Omental fat pad (tissue), 4 donors: Measurements from ENCODE around the gene ADAMTSL3. TPM values are rescaled to one million over a fixed set of nuclear protein-coding genes. Genes with fewer than 3 reads are reported as not detected.

ENCODE experiments used
- ATAC-seq: fragments of 150-250 bp; one replicate; pipeline ENCODE4 v1.9.1; 2016; ENCODE audit warnings: mild to moderate bottlenecking, moderate library complexity; ENCODE audit not compliant: low FRiP score
- DNase-seq: peaks from one replicate; pipeline ENCODE4 v3.0.0-alpha.2; 2019; ENCODE audit warnings: low spot score
- CTCF ChIP-seq, 3 donors: fragments of 450-650 bp; IDR thresholded peaks; one replicate each; pipeline ENCODE4 v1.5.1; 2016 to 2017; ENCODE audit warnings: antibody characterized with exemption in 3 of 3, mild to moderate bottlenecking in 3 of 3, moderate library complexity in 2 of 3
- total RNA-seq, 4 donors: library from RNA; depleted of rRNA; stranded (reverse); fragments of >200 nt; gene quantifications; one replicate each; pipeline ENCODE4 v1.1.0, GENCODE V29; 2016

Gene ADAMTSL3
- total RNA-seq, 4 donors from 2014 or later = 4.9 to 28.1 (median 8.4) TPM

- ATAC-seq (peak; percentile 89), DNase-seq (no peak)
- no peak for TF ChIP-seq CTCF (IDR thresholded peaks at IDR 0.05)
Observed at GRCh38 chr15:83784975-83785374, 131.1 kb downstream of the ADAMTSL3 start.

GRCh38 chr15:83786336-83786735 lies 132.4 kb downstream of the ADAMTSL3 start:
- DNase-seq (no peak), ATAC-seq (no peak)
- TF ChIP-seq CTCF (IDR thresholded peaks at IDR 0.05) = no peak

- DNase-seq (no peak), ATAC-seq (no peak)
- TF ChIP-seq CTCF (IDR thresholded peaks at IDR 0.05) = no peak
Observed at GRCh38 chr15:83793069-83793468, 139.1 kb downstream of the ADAMTSL3 start.

GRCh38 chr15:83794209-83794608 lies 140.3 kb downstream of the ADAMTSL3 start:
- ATAC-seq = no peak
- TF ChIP-seq CTCF (IDR thresholded peaks at IDR 0.05) = no peak

GRCh38 chr15:83809345-83809744 lies 155.4 kb downstream of the ADAMTSL3 start:
- ATAC-seq (no peak), DNase-seq (no peak)
- TF ChIP-seq CTCF (IDR thresholded peaks at IDR 0.05) = no peak

More at GRCh38 chr15:83794209-83794608, 140.3 kb downstream of the ADAMTSL3 start:
- DNase-seq = no peak

GRCh38 chr15:83810110-83810509 lies 156.2 kb downstream of the ADAMTSL3 start:
- DNase-seq (no peak), ATAC-seq (no peak)
- no peak for TF ChIP-seq CTCF (IDR thresholded peaks at IDR 0.05)

- DNase-seq (no peak), ATAC-seq (no peak)
- TF ChIP-seq CTCF (IDR thresholded peaks at IDR 0.05) = no peak
Observed at GRCh38 chr15:83813682-83814081, 159.8 kb downstream of the ADAMTSL3 start.
